Lung (tissue), 12 donors: ENCODE measurements around the gene RGS9BP. TPM values are rescaled to one million over a fixed set of nuclear protein-coding genes. Genes with fewer than 3 reads are reported as not detected.

ENCODE experiments used
- ATAC-seq: fragments of 200-7000 bp; cut with Tn5 transposase; one replicate; pipeline ENCODE4 v1.9.1; 2020; ENCODE audit warnings: moderate number of reproducible peaks; ENCODE audit not compliant: insufficient read depth, low FRiP score
- DNase-seq, 3 donors: peaks; one replicate each; pipeline ENCODE4 v3.0.0-alpha.2; 2013 to 2017
- H3K27ac ChIP-seq, 2 donors: one replicate each; pipeline ENCODE4 v1.5.1; 2013; ENCODE audit warnings: mild to moderate bottlenecking in 2 of 2, moderate library complexity in 2 of 2, control low read depth in 1 of 2, inconsistent platforms in 1 of 2, low read depth in 1 of 2, low read length in 1 of 2
- H3K27me3 ChIP-seq, 3 donors: one replicate each; pipeline ENCODE4 v1.5.1; 2013; ENCODE audit warnings: low read length in 2 of 3; ENCODE audit not compliant: control insufficient read depth in 3 of 3, insufficient read depth in 3 of 3
- H3K36me3 ChIP-seq, 4 donors: one replicate each; pipeline ENCODE4 v1.5.1; 2013; ENCODE audit warnings: low read length in 4 of 4, mild to moderate bottlenecking in 1 of 4, moderate library complexity in 1 of 4; ENCODE audit not compliant: control insufficient read depth in 4 of 4, insufficient read depth in 4 of 4
- H3K4me1 ChIP-seq, 5 donors: one replicate each; pipeline ENCODE4 v1.5.1; 2013; ENCODE audit warnings: low read length in 5 of 5, mild to moderate bottlenecking in 2 of 5, moderate library complexity in 1 of 5; ENCODE audit not compliant: control insufficient read depth in 5 of 5, insufficient read depth in 5 of 5
- H3K4me3 ChIP-seq: one replicate; pipeline ENCODE4 v1.5.1; 2013; ENCODE audit warnings: mild to moderate bottlenecking, control low read depth, moderate library complexity
- H3K9ac ChIP-seq, 2 donors: one replicate each; pipeline ENCODE4 v1.5.1; 2013; ENCODE audit warnings: low read length in 2 of 2, control low read depth in 1 of 2; ENCODE audit not compliant: insufficient read depth in 1 of 2
- H3K9me3 ChIP-seq, 4 donors: one replicate each; pipeline ENCODE4 v1.5.1; 2013; ENCODE audit warnings: low read length in 3 of 4, mild to moderate bottlenecking in 1 of 4, moderate library complexity in 1 of 4; ENCODE audit not compliant: control insufficient read depth in 4 of 4, insufficient read depth in 3 of 4
- CTCF ChIP-seq: IDR thresholded peaks from 2 replicates; pipeline ENCODE4 v1.5.1; 2012; ENCODE audit warnings: mild to moderate bottlenecking; ENCODE audit errors: control extremely low read depth, extremely low read depth
- WGBS, 2 donors: extraction: QIAGEN DNeasy Blood & Tissue Kit; methylation state at CpG; one replicate each; pipeline ENCODE4 v1.1.7; 2013; 5-methylcytosine and 5-hydroxymethylcytosine counted together
- polyA plus RNA-seq, 2 donors: library from polyadenylated mRNA; stranded (reverse); fragments of 200-250 nt; gene quantifications; one replicate each; pipeline ENCODE4 v1.2.1, GENCODE V29; 2013
- total RNA-seq, 2 donors: library from RNA; depleted of rRNA in 1 of 2; stranded (reverse); fragments of >200 nt in 1 of 2; gene quantifications; one replicate each; pipeline ENCODE4 v1.2.1, GENCODE V29; 2014 to 2021
- donor health status: control.
- donor health status: control.
- donor health status: Bipolar disorder and iron deficiency.
- donor health status: healthy.
- donor health status: DM: yes; HTN: yes; CAD: no.

The RGS9BP gene
- total and polyA plus RNA-seq, 4 donors, result 0.14 to 1.6 (median 0.74) TPM

DNA sequence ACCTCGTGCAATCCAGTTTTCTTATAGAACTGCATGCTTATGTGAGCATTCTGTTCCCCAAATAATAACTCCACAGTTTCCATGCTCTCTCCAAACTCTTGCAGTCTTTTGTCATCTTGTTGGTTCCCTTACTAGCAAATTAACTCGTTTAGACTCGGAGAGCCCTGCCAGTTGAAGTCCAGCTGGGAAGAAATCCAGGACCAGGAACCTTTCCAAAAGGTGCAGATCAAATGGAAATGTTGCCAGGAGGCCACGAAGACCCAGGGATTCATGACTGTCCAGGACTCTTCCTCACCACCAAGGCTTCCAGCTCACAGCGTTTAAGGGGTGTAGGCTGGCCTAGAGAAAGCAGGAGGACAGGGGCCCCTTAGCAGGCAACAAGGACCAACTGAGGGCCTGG, 41.8 kb downstream of the RGS9BP start:
- H3K4me3 ChIP-seq, result no peak overlapping the region
- 72 to 82% methylated on average over 5 of the region's 5 CpGs for WGBS, 2 donors

DNA sequence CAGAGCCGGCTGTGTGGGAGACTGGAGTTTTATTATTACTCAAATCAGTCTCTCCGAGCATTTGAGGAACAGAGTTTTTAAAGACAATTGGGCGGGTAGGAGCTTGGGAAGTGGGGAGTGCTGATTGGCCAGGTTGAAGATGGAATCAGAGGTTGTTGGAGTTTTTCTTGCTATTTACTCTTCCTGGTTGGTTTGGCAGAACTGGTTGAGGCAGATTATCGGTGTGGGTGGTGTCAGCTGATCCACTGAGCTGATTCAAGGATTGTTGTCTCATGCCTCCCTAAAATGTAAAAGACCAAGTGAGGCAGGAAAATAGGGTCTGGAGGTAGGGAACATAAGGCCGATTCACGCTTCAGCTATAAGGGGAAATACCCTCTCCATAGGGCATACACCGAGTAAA, 42.6 kb downstream of the RGS9BP start:
- H3K9ac ChIP-seq, result no peak overlapping the region
- H3K9me3 ChIP-seq, result no peaks in the 10 kb centered on the region
- ATAC-seq, result no peak
- H3K27ac ChIP-seq, result no peak overlapping the region
- no peak for TF ChIP-seq CTCF
- H3K27me3 ChIP-seq, result no peaks in the 10 kb centered on the region
- peaks cover 0 to 2% (median 0%) of the 10 kb centered on the region in 5 donors for H3K4me1 ChIP-seq
- DNase-seq, result no peak
- no peak overlapping the region for H3K4me3 ChIP-seq
- WGBS, 2 donors, result 84 to 86% methylated on average over 7 of the region's 7 CpGs
- H3K36me3 ChIP-seq, result peaks cover 0 to 5% (median under 1%) of the 10 kb centered on the region in 4 donors

More for the DNA sequence above, 41.8 kb downstream of the RGS9BP start:
- no peak overlapping the region for H3K9ac ChIP-seq
- DNase-seq (no peak), ATAC-seq (no peak)
- H3K36me3 ChIP-seq, result peaks cover 0 to 7% (median 3%) of the 10 kb centered on the region in 4 donors
- H3K4me1 ChIP-seq, result peaks cover 0 to 2% (median 0%) of the 10 kb centered on the region in 5 donors
- H3K27me3 ChIP-seq, result no peaks in the 10 kb centered on the region
- TF ChIP-seq CTCF, result no peak
- no peak overlapping the region for H3K27ac ChIP-seq
- no peaks in the 10 kb centered on the region for H3K9me3 ChIP-seq

DNA sequence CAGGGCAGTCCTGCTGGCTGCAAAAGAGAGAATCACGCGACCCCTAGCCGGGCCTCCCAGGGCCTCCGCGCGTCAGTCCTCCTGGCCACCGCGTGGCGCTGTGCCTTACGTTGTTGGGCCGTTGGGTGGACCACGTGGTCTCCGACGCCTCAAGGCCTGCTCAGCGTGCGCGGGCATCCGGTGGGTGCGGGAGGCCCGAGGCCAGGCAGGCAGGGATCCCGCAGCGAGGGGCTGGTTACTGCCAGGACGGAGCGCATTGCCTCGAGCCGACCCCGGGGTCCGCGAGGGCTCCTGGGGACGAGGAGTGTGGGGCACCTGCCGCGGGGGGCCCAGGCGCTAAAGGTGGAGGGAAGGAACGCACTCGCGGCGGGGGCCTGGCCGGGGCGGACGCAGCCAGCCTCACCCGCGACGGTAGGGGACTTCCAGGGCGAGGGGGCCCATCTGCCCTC, 44.0 kb downstream of the RGS9BP start, which contains the start of gene TDRD12:
Gene TDRD12, plus strand, starts transcription at position 157 of the 449 bp plus-strand sequence. CDS start 306 bp downstream, outside the sequence.
- 87 to 94% methylated on average over 32 to 44 of the region's 44 CpGs for WGBS, 2 donors
- H3K4me1 ChIP-seq, result peaks cover 0 to 2% (median 0%) of the 10 kb centered on the region in 5 donors
- no peak for DNase-seq

More for the DNA sequence above, 44.0 kb downstream of the RGS9BP start, which contains the start of gene TDRD12:
- no peaks in the 10 kb centered on the region for H3K9me3 ChIP-seq
- no peak within 1 kb of the TSS for H3K27ac ChIP-seq
- no peak for TF ChIP-seq CTCF
- H3K9ac ChIP-seq, result no peak within 1 kb of the TSS
- no peak for ATAC-seq
- no peak within 1 kb of the TSS for H3K4me3 ChIP-seq
- no peaks in the 10 kb centered on the region for H3K27me3 ChIP-seq
- peaks cover 0 to 3% (median 0%) of the 10 kb centered on the region in 4 donors for H3K36me3 ChIP-seq
